HG03571 (cell line): ENCODE data around the gene KBTBD13.
"Not testable (repeated sequence)": the region's sequence is repeated elsewhere in the genome, so short reads cannot be mapped to it uniquely, and the experiment has no call there.

Experiments used
- ATAC-seq: cut with Tn5 transposase; IDR thresholded peaks from one replicate; pipeline ENCODE4 v1.9.1; 2021; ENCODE audit not compliant: unreplicated experiment

KBTBD13 gene

DNA sequence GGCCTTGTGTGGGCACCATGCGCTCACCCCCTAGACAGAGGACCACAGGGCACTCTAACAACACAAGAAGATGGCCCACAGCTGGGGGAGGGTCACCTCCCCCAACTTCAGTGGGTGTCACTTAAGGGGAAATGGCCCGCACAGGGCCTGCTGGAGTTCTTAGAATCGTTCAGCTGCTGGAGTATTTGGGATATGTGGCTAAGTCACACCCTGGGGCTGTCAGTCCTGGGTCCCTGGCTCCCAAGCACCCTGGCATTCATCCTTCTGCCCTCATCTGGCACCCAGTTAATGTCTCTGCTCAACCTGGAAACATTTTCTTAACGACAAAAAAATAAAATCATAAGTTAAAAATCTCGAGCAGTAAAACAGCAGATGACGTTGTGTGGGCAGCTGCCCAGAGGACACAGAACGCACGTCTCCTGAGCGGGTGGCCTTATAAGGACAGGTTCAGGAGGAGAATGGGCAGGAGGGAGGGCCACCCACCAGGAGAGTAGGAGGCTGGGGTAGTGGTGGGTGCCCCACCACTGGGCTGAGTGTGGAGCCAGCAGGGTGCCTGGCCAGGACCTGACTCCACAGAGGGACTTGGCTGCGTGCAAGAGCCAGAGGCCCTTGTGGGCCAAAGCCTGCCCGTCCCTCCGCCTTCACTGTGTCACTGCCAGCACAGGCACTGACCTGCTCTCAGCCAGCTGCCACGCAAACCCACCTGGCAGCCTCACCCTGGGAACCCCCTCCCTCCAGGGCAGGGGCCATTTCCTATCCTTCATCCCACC lies 11.5 kb downstream of the KBTBD13 start:
- no peak for ATAC-seq

DNA sequence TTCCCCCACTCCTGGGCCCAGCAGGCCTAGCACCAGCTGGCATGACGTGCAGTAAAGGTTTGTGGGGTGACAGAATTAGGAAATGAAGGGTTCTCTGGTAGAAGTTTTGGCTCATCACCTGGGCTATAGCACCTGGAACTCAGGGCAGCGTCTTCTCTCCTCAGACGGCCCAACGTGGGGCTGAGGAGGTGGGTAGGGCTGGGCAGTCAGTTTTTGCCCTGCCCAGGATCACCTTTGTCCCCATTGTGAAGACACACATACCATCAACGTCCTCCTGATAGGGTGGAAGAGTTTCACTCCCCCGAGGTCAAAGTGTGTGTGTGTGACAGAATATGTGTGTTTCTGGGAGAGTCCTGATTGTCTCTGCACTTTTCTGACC lies 12.1 kb downstream of the KBTBD13 start:
- ATAC-seq: no peak

GRCh38 chr15:65089206-65089824 lies 12.8 kb downstream of the KBTBD13 start:
- ATAC-seq: no peak

DNA sequence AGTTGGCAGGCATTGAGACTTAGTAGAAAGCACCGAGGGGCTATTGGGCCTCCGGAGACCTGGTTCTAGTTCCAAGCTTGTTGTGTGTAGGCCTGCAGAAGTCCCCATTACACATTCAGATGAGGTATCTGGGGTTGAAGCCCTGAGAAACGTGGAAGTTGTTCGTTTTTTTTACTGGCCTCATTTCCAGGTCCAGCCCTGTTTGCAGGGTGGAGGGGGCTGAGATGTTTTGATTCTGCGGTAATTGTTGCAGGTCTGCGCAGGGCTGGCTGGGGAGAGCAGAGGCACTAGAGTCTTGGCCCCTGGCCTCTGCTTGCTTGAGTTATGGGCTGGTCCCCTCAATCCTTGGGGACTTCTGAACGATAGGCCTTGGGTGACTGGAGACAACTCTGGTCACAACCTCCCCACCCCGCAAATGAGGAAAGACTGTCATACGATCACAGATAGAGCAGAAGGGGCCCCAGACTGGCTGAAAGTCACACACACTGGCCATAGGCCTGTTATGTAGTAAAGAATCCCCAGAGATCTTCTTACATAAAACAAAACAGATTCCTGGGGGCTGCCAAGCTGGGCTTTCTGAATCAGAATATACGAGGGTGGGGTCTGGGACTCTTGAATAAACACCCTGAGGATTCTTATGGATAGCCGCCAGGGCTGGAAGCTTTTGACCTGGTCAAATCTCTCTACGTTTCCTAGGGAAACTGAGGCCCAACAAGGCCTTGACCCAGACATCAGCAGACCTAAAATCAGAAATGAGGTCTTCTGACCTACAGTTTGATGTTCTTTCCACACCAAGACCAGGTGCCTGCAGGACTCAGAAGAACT lies 15.6 kb downstream of the KBTBD13 start:
- no peak for ATAC-seq

DNA sequence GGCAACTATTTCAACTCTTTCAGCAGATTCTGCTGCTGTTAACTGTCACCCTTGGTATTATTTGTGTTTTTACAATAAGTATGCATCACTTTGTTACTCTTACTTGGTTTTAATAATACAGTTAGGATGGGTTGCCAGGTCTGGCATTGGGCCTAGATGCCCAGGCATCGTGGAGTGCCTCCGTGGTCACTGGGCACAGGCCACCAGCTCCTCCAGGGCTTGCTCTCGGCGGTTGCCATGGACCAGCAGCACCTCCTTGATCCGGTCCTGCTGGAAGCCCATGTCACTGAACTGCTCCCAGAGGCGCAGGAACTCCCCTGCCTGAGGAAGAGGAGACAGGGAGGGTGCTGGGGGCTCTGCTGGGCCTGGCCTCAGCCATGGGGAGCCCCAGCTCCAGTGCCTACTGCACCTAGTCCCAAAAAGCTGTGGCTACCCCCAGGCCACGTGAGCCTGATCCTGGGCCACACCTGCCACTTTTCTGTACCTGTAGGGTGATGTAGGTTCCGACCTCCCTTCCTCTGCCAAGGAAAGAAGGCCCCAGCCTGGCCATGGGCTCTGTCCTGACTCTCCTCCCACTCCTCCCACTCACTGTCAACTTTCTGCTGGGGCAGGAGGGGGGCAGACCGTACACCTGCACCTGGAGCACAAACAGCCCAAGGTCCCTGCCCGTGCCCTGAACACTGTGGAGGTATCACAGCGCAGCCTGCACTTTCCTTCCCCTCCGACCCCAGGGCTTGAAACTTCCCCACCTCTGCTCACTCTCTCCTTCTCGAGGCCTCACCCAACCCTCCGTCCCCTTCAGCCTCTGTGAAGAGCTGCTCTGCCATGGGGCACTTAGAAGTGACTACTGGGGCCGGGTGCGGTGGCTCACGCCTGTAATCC lies 16.6 kb downstream of the KBTBD13 start:
- no peak for ATAC-seq

DNA sequence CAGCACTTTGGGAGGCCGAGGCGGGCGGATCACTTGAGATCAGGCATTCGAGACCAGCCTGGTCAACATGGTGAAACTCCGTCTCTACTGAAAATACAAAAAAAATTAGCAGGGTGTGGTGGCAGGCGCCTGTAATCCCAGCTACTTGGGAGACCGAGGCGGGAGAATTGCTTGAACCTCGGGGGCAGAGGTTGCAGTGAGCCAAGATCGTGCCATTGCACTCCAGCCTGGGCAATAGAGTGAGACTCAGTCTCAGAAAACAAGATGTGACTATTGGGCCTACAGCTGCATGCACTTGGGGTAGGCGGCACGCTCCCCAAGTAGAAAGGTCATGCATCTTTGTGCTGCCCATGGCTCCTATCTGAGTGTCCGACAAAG lies 17.2 kb downstream of the KBTBD13 start:
- not testable (repeated sequence) for ATAC-seq

DNA sequence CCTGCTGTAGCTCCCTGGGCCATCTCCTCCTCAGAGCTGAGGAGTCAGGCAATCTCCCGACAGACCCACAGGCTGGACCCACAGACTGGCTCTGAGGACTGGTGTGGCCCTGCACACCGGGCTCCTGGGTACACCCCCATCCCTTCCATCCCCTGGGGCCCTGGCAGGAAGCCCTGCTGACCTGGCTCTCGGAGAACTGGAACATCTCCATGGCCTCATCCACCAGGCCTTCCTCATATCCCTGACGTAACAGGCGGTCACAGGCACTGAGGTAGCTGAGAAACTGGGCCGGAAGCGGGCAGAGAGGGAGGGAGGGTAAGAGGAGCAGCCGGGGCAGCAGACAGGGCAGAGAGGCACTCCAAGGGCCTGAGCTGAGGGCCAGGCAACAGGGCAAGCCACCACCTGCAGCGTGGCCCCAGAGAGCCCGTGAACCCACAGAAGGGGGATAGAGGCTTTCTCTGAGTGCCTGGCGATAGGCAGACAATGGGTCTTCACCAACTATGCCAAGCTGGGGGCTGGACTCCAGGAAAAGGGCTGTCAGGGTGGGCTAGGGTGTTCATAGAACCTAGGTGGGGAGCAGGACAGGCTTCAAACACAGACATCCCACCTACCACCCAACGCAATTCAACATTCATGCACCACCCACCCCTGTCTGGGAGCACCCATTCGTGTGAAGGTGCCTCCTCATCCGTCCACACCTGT lies 17.9 kb downstream of the KBTBD13 start:
- ATAC-seq: no peak

DNA sequence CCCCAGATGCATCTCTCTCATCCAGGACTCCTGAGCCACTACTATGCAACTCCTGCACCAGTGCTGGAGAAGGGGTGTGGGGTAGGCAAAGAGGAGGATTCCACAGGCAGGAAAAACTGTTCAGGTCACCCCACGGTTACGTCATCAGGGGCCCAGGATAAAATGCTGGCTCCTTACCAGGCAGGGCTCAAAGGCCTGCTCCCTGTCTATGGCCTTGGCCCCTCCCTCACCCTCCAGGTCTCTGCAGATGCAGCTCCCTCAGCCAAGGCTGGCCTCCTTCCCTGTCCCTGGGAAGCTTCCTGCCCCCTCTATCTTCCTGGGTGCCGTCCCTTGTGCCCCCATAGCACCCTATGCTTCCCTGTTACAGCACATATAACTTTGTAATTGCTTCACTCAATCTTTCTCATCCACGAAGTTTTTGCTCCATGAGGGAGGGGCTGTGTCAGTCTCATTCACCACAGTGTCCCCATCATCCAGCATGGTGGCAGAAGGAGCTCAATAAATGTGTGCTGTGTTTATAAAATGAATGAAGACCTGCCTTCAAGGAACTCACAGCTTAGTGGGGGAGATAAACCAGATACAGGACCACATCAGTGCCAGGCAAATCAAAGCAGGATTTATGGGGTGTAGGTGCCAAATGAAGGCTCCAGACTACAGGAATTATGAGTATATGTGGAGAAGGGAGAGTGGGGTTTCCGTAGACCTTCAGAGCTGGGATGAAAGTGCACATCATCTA lies 18.6 kb downstream of the KBTBD13 start:
- ATAC-seq: no peak

- no peak for ATAC-seq
Measured at GRCh38 chr15:65095747-65096104, 19.2 kb downstream of the KBTBD13 start.

DNA sequence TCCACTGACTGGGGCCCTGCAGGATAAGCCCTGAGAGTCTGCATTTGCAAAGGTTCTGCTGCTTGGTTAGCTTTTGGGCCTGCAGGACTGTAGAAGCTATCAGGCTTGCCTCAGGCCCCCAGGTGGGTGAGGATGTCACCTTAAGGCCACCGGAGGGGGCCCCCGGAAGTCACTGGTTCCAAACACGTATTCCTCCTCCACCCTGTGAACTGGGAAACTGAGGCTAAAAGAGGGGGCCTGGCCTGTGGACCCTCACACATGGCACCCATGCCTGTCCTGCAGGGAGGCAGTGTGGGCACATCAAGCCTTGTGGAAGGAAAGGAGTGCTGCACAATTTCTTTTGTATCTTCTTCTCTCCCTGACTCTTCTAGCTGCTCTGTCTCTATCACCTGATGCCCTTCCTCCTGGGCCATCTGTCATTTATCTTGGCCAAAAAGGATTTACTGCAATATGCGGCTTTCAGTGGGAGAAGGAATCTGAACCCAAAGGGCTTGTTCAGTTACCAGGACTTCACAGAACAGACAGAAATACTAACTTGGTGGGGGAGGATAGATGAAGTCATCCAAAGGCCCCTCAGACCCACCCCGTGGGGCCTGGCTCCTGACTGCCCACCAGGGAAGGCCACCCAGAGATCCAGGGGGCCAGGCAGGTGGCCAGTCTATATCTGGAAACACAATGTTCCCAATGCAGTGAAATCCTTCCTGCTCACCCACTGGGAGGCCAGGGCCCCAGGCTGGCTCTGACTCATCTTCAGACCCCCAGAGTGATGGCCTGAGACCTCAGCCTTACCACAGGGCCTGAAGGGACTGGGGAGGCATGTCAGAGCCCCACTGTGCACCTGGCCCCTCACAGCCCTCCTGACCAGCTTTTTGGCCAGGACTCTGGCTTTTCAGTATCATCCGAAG lies 20.2 kb downstream of the KBTBD13 start:
- ATAC-seq: no peak

- no peak for ATAC-seq
Measured at GRCh38 chr15:65097651-65098263, 21.2 kb downstream of the KBTBD13 start.

GRCh38 chr15:65099336-65099735 lies 22.8 kb downstream of the KBTBD13 start:
- ATAC-seq: no peak

GRCh38 chr15:65099801-65100200 lies 23.3 kb downstream of the KBTBD13 start:
- ATAC-seq: not testable (repeated sequence)

GRCh38 chr15:65100442-65100841 lies 23.9 kb downstream of the KBTBD13 start:
- no peak for ATAC-seq

DNA sequence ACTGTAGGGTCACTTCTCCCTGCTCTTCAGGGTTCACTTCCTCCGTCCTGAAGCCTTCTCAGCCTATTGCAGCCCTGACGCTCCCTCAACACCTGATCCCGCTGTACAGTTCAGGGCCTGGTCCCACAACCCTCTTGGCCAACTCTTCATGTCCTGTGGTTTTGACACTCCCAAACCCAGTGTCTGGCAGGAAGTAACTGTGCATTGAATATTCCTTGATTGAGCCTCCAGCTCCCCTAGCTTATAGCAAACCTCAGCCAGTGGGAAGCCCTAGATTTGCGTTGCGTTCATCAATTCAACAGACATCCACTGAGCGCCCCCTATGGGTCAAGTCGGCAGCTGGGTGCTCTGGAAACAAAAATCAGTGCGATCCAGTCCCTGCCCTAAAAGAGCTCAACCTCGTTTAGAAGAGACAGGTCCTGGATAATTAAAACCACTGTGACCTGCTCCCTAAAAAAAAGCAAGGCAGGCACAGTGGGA lies 24.9 kb downstream of the KBTBD13 start:
- no peak for ATAC-seq

DNA sequence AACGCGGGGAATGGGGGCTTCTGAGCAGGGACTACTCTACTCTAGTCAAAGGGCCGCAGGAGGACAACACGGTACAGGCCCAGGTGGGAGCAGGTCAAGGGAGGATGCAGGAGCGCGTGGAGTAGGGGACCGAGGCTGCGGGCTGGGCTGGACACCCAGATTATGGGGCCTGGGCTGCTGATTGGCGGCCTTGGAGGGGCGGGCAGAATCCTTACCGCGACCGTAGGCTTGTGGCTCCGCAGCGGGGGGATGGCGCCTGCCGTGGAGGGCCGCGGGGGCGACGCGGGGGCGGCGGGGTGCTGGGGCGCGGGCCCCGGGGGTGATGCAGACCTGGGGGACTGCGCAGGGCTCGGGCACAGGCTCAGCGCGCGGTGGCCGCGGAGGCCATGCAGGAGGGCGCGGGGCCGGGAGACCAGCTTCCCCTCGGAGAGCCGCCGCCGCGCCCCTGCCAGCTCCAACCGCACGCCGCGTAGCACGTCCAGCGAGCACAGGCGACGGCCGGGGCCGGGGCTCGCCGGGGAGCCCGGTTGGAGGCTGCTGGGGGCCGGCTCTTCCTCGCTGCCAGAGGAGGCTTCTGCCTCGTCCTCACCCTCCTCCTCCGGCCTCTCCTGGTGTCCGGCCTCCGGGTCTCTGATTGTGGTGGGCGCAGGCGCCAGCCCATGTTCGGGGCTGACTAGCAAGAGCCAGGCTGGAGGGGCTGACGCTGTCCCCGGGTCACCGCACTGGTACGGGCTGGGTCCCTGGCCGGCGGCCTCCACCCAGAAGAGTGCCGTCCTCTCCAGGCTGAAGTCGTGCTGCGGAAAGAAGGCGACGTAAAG lies 25.6 kb downstream of the KBTBD13 start:
- no peak for ATAC-seq

DNA sequence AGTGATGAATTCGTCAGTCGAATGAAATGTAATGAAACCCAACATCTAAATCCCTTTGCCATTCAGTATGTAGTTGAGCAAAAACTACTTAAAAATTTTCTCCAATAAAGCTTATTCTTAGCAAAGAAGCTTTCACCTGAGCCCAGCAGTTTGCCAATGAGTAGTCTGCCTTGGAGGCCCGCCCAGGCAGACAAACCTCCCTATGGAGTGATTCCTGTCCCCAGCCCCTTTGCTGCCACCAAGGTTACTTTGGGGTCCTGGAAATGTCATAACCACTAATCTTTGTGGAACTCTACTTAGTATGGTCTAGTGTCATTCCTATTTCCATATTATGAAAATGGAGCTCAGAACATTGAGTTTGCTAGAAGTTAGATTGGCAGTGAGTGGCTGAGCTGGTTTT lies 26.4 kb downstream of the KBTBD13 start:
- ATAC-seq: no peak
